ENCODE results near the gene PARVA. TPM values are rescaled to one million over a fixed set of nuclear protein-coding genes. Genes with fewer than 3 reads are reported as not detected.

Gene PARVA
- total and polyA plus RNA-seq, 12 donors = 20.1 to 84.8 (median 67.0) TPM

- Histone ChIP-seq H3K4me3 (no peak overlapping the region), H3K36me3 (peaks cover 0 to 5% (median 0%) of the 10 kb centered on the region in 9 donors), H3K4me1 (peaks cover 8 to 91% (median 65%) of the 10 kb centered on the region in 9 donors), H3K27me3 (no peaks in the 10 kb centered on the region), H3K9me3 (no peaks in the 10 kb centered on the region), H3K27ac (no peak overlapping the region)
- intact Hi-C loops (cut with DNase I) = no loop called here
- DNase-seq = no peak
- WGBS, 2 donors = 32 to 46% methylated on average over 2 of the region's 2 CpGs
- ATAC-seq = no peak
- no peak for TF ChIP-seq CTCF (IDR thresholded peaks at IDR 0.05)
Measured at GRCh38 chr11:12386745-12387144, 9.4 kb downstream of the PARVA start.

GRCh38 chr11:12388173-12388572 lies 10.8 kb downstream of the PARVA start:
- ATAC-seq = peak in 6 of 8 donors; percentile 29 to 69 (median 46)

GRCh38 chr11:12388939-12389670 lies 11.7 kb downstream of the PARVA start:
- no peaks in the 10 kb centered on the region for H3K27me3 ChIP-seq
- H3K4me1 ChIP-seq = peaks cover 8 to 75% (median 56%) of the 10 kb centered on the region in 9 donors
- intact Hi-C loops (cut with DNase I) = no loop called here
- WGBS, 2 donors = 96 to 97% methylated on average over 2 of the region's 2 CpGs
- H3K4me3 ChIP-seq = no peak overlapping the region
- no peak for DNase-seq
- peak in 1 of 8 donors; percentile 22 for ATAC-seq
- peak overlapping the region in 1 of 10 donors; percentile 6 for H3K27ac ChIP-seq
- H3K9me3 ChIP-seq = peaks cover 0 to 7% (median 0%) of the 10 kb centered on the region in 11 donors
- no peak for TF ChIP-seq CTCF (IDR thresholded peaks at IDR 0.05)
- peaks cover 0 to 6% (median 0%) of the 10 kb centered on the region in 9 donors for H3K36me3 ChIP-seq

More at GRCh38 chr11:12388173-12388572, 10.8 kb downstream of the PARVA start:
- H3K36me3 ChIP-seq = peaks cover 0 to under 1% (median 0%) of the 10 kb centered on the region in 9 donors
- no peak overlapping the region for H3K4me3 ChIP-seq
- peaks cover 8 to 81% (median 62%) of the 10 kb centered on the region in 9 donors for H3K4me1 ChIP-seq
- no peaks in the 10 kb centered on the region for H3K27me3 ChIP-seq
- TF ChIP-seq CTCF (IDR thresholded peaks at IDR 0.05) = no peak
- WGBS, 2 donors = 29 to 38% methylated on average over 3 of the region's 3 CpGs
- intact Hi-C loops (cut with DNase I) = no loop called here
- DNase-seq = no peak
- H3K27ac ChIP-seq = peak overlapping the region in 6 of 10 donors; percentile 6 to 47 (median 22)
- H3K9me3 ChIP-seq = peaks cover 0 to 3% (median 0%) of the 10 kb centered on the region in 11 donors

- 64 to 68% methylated on average over 10 of the region's 10 CpGs for WGBS, 2 donors
- ATAC-seq (no peak), DNase-seq (no peak)
- H3K4me1 ChIP-seq = peaks cover 8 to 72% (median 56%) of the 10 kb centered on the region in 9 donors
- TF ChIP-seq CTCF (IDR thresholded peaks at IDR 0.05) = no peak
- H3K36me3 ChIP-seq = peaks cover 0 to 6% (median 0%) of the 10 kb centered on the region in 9 donors
- no peak overlapping the region for H3K4me3 ChIP-seq
- intact Hi-C loops (cut with DNase I) = no loop called here
- H3K27me3 ChIP-seq = no peaks in the 10 kb centered on the region
- H3K9me3 ChIP-seq = peaks cover 0 to 7% (median 0%) of the 10 kb centered on the region in 11 donors
- H3K27ac ChIP-seq = peak overlapping the region in 1 of 10 donors; percentile 15
Measured at GRCh38 chr11:12389676-12390657, 12.6 kb downstream of the PARVA start.
